ENCODE measurements around the gene SETBP1. TPM values are rescaled to one million over a fixed set of nuclear protein-coding genes. Genes with fewer than 3 reads are reported as not detected.

SETBP1 gene
- 10 to 100 TPM; 15.0 to 97.2 (median 17.8) TPM for total RNA-seq
- long read RNA-seq, donor 1, partial matches to known transcripts, result 9 of 19 reads
- long read RNA-seq, donor 1, other reads (novel, unspliced or antisense), result 10 of 19 reads
- long read RNA-seq, donor 2, partial matches to known transcripts, result 0 of 2 reads
- long read RNA-seq, donor 2, other reads (novel, unspliced or antisense), result 2 of 2 reads

DNA sequence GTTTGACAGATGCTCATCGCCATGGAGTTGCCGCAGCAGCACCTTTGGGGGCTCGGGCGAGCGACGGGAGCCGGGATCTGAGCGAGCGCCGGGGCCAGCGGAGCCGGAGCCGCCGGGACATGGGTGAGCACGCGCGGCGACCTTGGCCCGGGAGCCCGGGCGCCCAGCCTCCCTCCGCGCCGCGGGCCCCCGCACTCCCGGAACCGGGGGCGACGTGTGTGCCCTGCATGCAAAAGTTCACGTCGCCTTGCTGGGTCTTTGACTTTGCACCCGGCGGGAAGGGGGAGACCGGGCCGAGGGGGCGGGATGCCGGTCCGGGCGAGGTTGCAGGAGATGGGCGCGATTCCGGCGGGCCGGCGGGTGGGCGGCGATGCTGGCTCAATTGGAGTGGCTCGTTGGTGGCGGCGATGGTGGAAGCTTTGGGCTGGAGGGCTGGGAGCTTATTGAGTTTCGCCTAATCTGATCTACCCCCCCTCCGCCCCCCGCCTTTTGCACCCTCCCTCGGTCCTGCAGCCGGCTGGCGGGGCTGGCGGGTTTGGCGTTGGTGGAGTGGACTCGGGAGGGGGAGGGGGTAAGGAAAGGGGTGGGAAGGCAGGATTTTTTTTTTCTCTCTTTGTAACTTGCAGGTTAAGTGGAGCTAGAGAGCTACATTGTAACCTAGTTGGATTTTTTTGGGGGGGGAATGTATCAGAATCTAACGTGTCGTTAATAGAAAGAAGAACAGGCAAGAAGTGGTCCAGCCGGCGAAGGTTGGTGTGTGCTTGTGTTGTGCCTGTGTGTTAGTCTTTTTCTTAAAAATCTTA, at the start of gene SETBP1:
Gene SETBP1 (plus strand): TSS at position 616 of the 803 bp plus-strand sequence. CDS start 20,459 bp downstream, outside the sequence.
- no peak for TF ChIP-seq CTCF (IDR thresholded peaks at IDR 0.05)
- peak; percentile 72 to 81 (median 76) for DNase-seq

DNA sequence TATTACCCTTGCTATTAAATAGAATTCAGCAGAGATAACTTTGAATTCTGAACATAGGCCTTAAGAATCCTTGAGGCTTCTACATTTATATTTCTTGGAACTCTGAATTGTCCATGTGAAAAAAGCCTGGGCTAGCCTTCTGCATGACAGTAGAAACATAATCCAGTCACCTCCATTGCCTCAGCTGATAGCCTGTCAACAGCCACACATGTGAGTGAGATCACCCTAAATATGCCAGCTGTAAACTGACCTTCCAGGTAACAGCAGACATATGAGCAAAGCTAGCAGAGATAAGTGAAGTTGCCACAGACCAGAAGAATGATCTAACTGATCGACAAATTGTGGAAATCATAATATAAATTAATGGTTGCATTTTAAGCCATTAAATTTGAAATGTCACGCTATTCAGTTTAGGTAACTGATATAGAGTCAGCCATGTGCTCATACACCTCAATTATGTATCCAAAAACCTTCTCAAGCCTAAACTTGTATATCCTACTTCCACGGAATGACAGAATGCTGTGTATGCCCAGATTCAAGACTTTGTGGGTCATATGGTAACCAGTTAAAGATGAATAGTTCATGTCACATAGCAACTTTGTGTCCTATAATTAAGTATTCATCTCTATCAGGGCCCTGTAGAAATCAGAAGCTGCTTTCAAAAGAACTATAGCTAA, 48.1 kb upstream of the SETBP1 start:
- no peak for TF ChIP-seq CTCF (IDR thresholded peaks at IDR 0.05)
- intact Hi-C loops (cut with DNase I, micrococcal nuclease), result no loop called here

More for the DNA sequence above, at the start of gene SETBP1:
- peak; percentile 38 for ATAC-seq
- intact Hi-C loops (cut with DNase I, micrococcal nuclease), result no loop called here
- Histone ChIP-seq H3K36me3 (ENCODE audit: low read depth) (no peaks in the 10 kb centered on the region), H3K4me1 (ENCODE audit: low read depth) (peaks cover 4% of the 10 kb centered on the region), H3K9me3 (no peaks in the 10 kb centered on the region), H3K4me3 (peak within 1 kb of the TSS; percentile 48)

DNA sequence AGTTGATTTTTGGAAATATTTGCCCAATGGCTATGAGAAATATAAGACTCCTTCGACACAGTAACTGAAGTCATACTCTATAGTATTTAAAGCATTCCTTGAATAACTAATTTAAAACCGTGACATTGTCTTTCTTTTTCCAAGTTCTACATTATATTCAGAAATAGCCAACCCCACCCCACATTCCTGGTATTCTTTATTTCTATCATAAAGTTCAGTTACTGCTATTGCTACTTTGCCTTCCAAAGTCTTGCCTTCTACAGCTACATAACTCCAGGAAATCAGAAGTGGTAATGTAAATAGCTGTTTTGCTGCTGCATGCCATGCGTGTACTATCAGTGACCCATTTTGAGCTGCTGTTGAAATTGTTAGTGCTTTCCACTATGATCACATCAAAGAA, 45.1 kb upstream of the SETBP1 start:
- ATAC-seq, result no peak
- DNase-seq, result no peak
- intact Hi-C loops (cut with DNase I, micrococcal nuclease), result no loop called here
- Histone ChIP-seq H3K9me3 (no peaks in the 10 kb centered on the region), H3K4me3 (no peak overlapping the region), H3K4me1 (ENCODE audit: low read depth) (no peaks in the 10 kb centered on the region), H3K36me3 (ENCODE audit: low read depth) (no peaks in the 10 kb centered on the region)
- no peak for TF ChIP-seq CTCF (IDR thresholded peaks at IDR 0.05)

More for the DNA sequence above, 48.1 kb upstream of the SETBP1 start:
- Histone ChIP-seq H3K4me3 (no peak overlapping the region), H3K4me1 (ENCODE audit: low read depth) (no peaks in the 10 kb centered on the region), H3K36me3 (ENCODE audit: low read depth) (no peaks in the 10 kb centered on the region), H3K9me3 (no peaks in the 10 kb centered on the region)
- no peak for ATAC-seq
- DNase-seq, result no peak

DNA sequence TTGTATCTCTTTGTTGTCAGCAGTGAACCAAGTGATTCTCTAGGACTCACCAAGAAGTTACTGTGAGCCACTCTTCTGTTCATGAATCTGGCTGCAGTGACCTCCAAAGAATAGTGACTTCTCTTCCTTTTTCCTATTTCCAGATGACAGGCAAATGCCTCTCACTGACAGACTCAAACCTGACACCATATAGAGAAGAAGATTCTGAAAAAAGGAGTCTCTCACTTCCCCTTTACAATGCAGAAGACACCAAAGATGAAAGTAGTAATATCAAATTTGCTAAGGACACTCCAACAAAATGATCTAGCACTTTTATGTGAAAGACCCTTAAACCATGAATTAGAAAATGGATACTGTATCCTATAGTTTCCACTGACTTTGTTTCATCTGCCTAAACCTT, 44.4 kb upstream of the SETBP1 start:
- Histone ChIP-seq H3K4me1 (ENCODE audit: low read depth) (no peaks in the 10 kb centered on the region), H3K9me3 (no peaks in the 10 kb centered on the region), H3K36me3 (ENCODE audit: low read depth) (no peaks in the 10 kb centered on the region), H3K4me3 (no peak overlapping the region)
- DNase-seq (no peak), ATAC-seq (no peak)
- no peak for TF ChIP-seq CTCF (IDR thresholded peaks at IDR 0.05)
- intact Hi-C loops (cut with DNase I, micrococcal nuclease), result no loop called here

GRCh38 chr18:44637210-44638033, 43.3 kb upstream of the SETBP1 start:
- no peak for TF ChIP-seq CTCF (IDR thresholded peaks at IDR 0.05)
- H3K9me3 ChIP-seq, result no peaks in the 10 kb centered on the region
- no peak for DNase-seq
- no peak overlapping the region for H3K4me3 ChIP-seq
- intact Hi-C loops (cut with DNase I, micrococcal nuclease), result no loop called here
- no peak for ATAC-seq
- H3K36me3 ChIP-seq (ENCODE audit: low read depth), result no peaks in the 10 kb centered on the region
- H3K4me1 ChIP-seq (ENCODE audit: low read depth), result no peaks in the 10 kb centered on the region

All from mucosa of descending colon (tissue), 3 donors.